HG03571 (cell line): ENCODE measurements around the gene SULT6B1.

Experiments
- ATAC-seq: cut with Tn5 transposase; IDR thresholded peaks from one replicate; pipeline ENCODE4 v1.9.1; 2021; ENCODE audit not compliant: unreplicated experiment

Gene SULT6B1

DNA sequence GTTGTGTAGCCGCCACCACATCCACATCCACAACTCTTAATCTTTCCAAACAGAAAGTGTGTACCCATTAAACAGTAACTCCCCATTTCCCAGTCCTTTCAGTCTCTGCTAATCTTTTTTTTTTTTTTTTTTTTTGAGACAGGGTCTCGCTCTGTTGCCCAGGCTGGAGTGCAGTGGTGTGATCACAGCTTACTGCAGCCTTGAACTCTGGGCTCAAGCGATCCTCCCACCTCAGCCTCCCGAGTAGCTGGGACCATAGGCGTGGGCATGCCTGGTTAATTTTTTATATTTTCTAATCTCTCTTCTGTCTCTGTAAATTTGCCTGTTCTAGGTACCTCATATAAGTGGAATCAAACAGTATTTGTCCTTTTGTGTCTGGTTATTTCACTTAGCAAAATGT, 35.2 kb downstream of the SULT6B1 start:
- ATAC-seq = no peak

DNA sequence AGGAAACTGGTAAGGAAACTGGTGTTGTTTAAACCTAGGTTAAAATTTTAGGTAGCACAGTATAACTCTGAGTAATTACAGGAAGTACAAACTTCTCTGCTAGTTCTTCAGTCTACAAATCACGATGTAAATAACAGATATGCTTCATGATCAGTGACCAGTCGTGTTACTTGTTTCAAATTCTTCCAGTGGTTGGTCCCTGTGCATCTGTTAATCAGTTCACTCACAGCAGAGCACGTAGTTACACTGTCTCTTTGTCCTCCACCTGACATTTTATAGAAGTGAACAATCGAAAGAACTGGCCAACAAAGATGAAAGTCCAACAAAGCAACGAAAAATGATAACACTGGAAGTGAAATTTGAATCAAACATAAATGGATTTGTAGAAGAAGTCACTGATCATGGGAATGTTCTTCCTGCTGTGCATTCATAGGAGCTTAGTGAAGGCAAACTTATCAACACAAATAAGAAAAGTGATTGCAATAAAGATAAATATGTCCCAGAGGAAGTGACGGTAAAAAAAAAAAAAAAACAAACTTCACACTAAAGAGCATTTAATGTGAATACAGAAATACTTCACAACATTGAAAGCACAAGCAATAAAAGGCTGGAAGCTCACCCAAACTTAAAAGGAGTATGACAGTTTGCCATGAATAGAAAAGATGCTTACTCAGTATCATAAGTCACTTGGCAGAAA, 38.7 kb downstream of the SULT6B1 start:
- ATAC-seq = no peak

DNA sequence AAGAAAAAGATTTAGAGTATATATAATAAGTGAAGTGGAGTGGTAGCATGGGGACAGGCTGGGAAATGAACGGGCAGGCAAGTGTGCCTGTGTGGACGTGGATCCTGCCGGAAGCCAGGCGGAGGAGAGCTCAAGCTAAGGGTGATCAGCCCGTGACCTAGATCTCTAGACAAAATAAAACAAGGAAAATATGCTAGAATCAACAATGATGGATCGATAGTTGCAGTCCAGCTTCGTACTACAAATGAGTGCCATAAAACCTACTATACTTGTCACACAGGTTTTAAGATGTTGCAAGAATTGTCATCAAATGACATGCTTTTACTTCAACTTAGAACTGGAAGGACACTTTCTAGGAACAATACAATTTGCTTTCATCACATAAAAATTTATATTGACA, 40.1 kb downstream of the SULT6B1 start:
- ATAC-seq = no peak

DNA sequence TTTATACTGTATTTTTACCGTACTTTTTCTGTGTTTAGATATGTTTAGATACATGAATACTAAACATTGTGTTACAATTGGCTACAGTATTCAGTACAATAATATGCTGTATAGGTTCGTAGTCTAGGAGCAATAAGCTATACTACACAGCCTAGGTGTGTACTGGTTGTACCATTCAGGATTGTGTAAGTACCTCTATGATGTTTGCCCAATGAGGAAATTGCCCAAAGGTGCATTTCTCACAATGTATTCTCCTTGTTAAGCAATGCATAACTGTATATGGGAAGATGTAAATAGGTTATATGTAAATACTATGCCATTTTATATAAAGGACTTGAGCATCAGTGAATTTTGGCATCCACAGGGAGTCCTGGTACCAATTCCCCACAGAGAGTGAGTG, 42.4 kb downstream of the SULT6B1 start:
- no peak for ATAC-seq

DNA sequence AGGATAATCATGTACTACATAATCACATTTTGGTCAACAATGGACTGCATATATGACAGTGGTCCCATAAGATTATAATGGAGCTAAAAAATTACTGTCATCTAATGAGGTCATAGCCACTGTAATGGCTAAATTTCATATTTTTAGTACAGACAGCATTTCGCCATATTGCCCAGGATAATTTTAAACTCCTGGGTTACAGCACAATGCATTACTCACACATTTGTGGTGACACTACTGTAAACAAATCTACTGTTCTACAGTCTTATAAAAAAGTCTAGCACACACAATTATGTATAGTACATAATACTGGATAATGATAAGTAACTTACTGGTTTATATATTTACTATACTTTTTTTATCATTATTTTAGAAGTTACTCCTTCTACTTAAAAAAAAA, 44.5 kb downstream of the SULT6B1 start:
- no peak for ATAC-seq

DNA sequence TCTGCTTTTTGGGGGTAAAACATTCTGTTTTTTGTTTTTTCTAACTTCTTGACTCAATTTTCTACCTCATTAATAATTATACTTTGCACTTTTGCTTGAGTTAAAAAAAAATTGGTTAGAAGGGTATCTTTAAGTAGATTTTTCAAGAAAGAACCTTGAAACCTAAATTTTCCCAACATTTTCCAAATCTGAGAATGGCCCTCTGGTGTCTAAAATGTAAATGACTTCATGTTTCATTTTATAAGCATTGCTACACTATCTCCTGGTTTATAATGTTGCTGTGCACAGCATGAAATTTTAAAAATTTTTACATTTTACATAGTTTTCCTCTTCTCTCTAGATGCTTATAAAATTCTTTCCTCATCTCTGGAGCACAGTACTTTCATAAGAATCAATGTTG, 45.9 kb downstream of the SULT6B1 start:
- no peak for ATAC-seq

DNA sequence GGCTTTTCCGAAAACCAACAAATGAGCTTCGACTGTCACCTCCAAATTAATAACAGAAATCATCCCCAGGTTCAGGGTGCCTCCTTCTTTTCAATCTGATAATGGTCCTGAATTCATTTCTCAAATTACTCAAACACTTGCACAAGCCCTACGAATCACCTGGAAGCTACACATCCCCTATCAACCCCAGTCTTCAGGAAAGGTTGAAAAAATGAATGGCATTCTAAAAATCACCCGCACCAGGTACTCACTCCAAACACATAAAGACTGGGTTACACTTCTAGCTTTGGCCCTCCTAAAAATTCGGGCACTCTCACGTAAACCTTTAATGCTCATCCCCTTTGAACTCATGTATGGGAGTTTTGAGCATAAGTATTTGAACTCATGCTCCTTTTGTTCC, 55.6 kb downstream of the SULT6B1 start:
- ATAC-seq = no peak

DNA sequence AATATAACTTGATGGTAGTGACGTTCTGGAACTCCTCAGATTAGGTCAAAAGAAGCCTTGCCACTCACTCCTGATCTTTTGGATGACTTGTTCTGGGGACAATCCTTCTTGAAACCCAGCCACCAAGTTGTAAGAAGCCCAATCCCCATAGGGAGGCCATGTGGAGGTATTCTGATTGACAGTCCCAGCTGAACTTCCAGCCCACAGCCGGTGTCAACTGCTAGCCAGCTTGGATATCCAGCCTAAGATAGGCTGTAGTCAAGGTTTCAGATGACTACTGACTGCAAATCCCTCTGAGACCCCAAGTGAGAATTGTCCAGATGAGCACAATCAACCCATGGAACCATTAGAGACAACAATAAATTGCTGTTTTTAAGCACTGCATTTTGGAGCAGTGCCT, 63.1 kb downstream of the SULT6B1 start:
- no peak for ATAC-seq

DNA sequence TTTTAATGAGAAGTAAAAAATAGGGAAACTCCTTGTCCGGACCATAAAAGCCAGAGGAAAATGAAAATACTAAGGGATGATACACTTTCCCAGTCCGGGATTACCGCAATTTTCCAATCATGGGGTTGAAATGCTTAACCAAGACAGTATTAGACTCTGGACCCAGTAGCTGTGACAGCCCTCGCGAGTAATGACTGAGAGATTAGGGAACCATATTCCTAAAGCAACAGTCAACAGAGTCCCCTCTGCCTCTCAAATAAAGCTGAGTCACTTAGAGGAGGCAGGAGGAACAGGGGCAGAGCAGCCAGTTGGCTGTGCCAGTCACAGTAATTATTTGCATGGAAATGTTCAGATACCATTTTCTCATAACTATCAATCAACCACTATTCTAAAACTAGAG, 69.3 kb downstream of the SULT6B1 start:
- no peak for ATAC-seq
